Nephron progenitor cell (in vitro differentiated cells): ENCODE results near the gene SPRY2.

Experiments
- DNase-seq: peaks from one replicate; pipeline ENCODE4 v3.0.0; 2021
- H3K27ac Mint-ChIP-seq: 2 replicates; pipeline ENCODE4 v1.8.0; 2021; ENCODE audit warnings: mild to moderate bottlenecking, moderate library complexity, mixed read lengths
- H3K27me3 Mint-ChIP-seq: 2 replicates; pipeline ENCODE4 v1.8.0; 2021; ENCODE audit warnings: mild to moderate bottlenecking, low read depth, mixed read lengths; ENCODE audit not compliant: poor library complexity
- H3K36me3 Mint-ChIP-seq: 2 replicates; pipeline ENCODE4 v1.8.0; 2021; ENCODE audit warnings: low read depth, mixed read lengths
- H3K4me1 Mint-ChIP-seq: 2 replicates; pipeline ENCODE4 v1.8.0; 2021; ENCODE audit warnings: mixed read lengths
- H3K4me3 Mint-ChIP-seq: 2 replicates; pipeline ENCODE4 v1.8.0; 2021; ENCODE audit warnings: mild to moderate bottlenecking, moderate library complexity, mixed read lengths
- H3K9me3 Mint-ChIP-seq: 2 replicates; pipeline ENCODE4 v1.8.0; 2021; ENCODE audit warnings: mild to moderate bottlenecking, moderate library complexity, mixed read lengths
- TF ChIP-seq, protein P1 (sequence below): fragments of 200-600 bp; sonication (generic); IDR thresholded peaks from 2 replicates; pipeline ENCODE4 v1.5.0; 2021; ENCODE audit warnings: antibody characterized with exemption

SPRY2 gene

GRCh38 chr13:80371840-80372509 lies 31.0 kb upstream of the SPRY2 start:
- Mint-ChIP-seq H3K36me3 (peaks cover 8% of the 10 kb centered on the region), H3K4me3 (no peak overlapping the region), H3K27me3 (no peaks in the 10 kb centered on the region), H3K9me3 (peaks cover 9% of the 10 kb centered on the region), H3K27ac (no peak overlapping the region), H3K4me1 (peaks cover 21% of the 10 kb centered on the region)
- TF ChIP-seq, protein P1, sequence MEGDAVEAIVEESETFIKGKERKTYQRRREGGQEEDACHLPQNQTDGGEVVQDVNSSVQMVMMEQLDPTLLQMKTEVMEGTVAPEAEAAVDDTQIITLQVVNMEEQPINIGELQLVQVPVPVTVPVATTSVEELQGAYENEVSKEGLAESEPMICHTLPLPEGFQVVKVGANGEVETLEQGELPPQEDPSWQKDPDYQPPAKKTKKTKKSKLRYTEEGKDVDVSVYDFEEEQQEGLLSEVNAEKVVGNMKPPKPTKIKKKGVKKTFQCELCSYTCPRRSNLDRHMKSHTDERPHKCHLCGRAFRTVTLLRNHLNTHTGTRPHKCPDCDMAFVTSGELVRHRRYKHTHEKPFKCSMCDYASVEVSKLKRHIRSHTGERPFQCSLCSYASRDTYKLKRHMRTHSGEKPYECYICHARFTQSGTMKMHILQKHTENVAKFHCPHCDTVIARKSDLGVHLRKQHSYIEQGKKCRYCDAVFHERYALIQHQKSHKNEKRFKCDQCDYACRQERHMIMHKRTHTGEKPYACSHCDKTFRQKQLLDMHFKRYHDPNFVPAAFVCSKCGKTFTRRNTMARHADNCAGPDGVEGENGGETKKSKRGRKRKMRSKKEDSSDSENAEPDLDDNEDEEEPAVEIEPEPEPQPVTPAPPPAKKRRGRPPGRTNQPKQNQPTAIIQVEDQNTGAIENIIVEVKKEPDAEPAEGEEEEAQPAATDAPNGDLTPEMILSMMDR, result no peak
- no peak for DNase-seq

DNA sequence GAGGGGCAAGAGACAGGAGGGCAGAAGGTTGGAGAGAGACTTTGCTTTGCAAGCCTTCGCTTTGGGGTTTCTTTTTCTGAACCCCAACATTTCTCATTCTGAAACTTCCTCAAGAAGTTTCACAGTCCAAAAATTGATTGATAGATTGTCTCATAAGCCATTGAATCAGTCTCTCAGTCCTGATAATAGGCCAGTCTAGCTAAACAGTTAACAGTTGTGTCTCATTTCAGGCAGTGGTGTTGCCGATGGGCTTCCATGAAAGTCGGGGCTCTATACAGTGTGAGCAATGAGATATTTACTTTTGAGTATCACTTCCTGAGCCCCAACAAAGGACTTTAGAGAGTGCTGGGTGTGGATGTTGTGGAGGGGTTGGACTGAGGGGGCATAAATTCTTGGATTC lies 26.5 kb upstream of the SPRY2 start:
- H3K36me3 Mint-ChIP-seq, result peaks cover 12% of the 10 kb centered on the region
- TF ChIP-seq, protein P1, result no peak

GRCh38 chr13:80363890-80364503 lies 23.1 kb upstream of the SPRY2 start:
- TF ChIP-seq, protein P1, result peak; percentile 86
- Mint-ChIP-seq H3K4me3 (no peak overlapping the region), H3K27me3 (no peaks in the 10 kb centered on the region), H3K36me3 (peaks cover 12% of the 10 kb centered on the region), H3K4me1 (peaks cover 68% of the 10 kb centered on the region), H3K27ac (no peak overlapping the region), H3K9me3 (peaks cover 13% of the 10 kb centered on the region)
- DNase-seq, result no peak

More for the DNA sequence above, 26.5 kb upstream of the SPRY2 start:
- H3K27ac Mint-ChIP-seq, result peak overlapping the region; percentile 97
- no peak overlapping the region for H3K4me3 Mint-ChIP-seq
- peaks cover 13% of the 10 kb centered on the region for H3K9me3 Mint-ChIP-seq
- H3K27me3 Mint-ChIP-seq, result no peaks in the 10 kb centered on the region
- DNase-seq, result no peak
- H3K4me1 Mint-ChIP-seq, result peaks cover 45% of the 10 kb centered on the region

- peaks cover 8% of the 10 kb centered on the region for H3K36me3 Mint-ChIP-seq
- DNase-seq, result no peak
- H3K4me3 Mint-ChIP-seq, result no peak overlapping the region
- no peaks in the 10 kb centered on the region for H3K27me3 Mint-ChIP-seq
- peaks cover 62% of the 10 kb centered on the region for H3K4me1 Mint-ChIP-seq
- H3K27ac Mint-ChIP-seq, result peak overlapping the region; percentile 98
- TF ChIP-seq, protein P1, result no peak
- peaks cover 9% of the 10 kb centered on the region for H3K9me3 Mint-ChIP-seq
Measured at GRCh38 chr13:80362481-80362880, 21.6 kb upstream of the SPRY2 start.

DNA sequence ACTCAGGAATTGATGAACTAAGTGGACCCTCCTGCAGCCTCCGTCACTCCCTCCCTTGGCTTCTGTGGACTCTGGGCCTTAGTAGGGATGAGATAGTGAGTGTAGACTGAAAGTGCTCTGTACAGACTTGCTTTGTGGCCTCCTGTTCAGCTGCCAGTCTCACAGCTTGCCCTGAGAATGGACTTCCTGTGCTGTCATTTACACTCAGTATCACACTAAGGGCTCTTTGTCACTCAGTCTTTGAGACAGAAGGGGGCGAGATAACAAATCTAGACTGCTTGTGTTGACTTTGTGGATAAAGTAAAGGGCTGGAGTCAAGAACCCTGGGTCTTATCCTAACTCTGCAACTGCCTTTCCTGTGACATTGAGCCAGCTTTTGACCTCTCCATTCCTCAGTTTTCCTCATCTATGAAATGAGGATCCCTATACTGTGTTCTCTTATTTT lies 21.0 kb upstream of the SPRY2 start:
- peaks cover 60% of the 10 kb centered on the region for H3K4me1 Mint-ChIP-seq
- DNase-seq, result peak; percentile 5
- peaks cover 4% of the 10 kb centered on the region for H3K36me3 Mint-ChIP-seq
- peaks cover 5% of the 10 kb centered on the region for H3K9me3 Mint-ChIP-seq
- H3K27me3 Mint-ChIP-seq, result no peaks in the 10 kb centered on the region
- H3K27ac Mint-ChIP-seq, result peak overlapping the region; percentile 98
- H3K4me3 Mint-ChIP-seq, result peak overlapping the region; percentile 48
- TF ChIP-seq, protein P1, result no peak

- H3K27ac Mint-ChIP-seq, result no peak overlapping the region
- TF ChIP-seq, protein P1, result no peak
- peaks cover 63% of the 10 kb centered on the region for H3K4me1 Mint-ChIP-seq
- no peak overlapping the region for H3K4me3 Mint-ChIP-seq
- H3K27me3 Mint-ChIP-seq, result no peaks in the 10 kb centered on the region
- no peak for DNase-seq
- H3K36me3 Mint-ChIP-seq, result peaks cover 7% of the 10 kb centered on the region
- H3K9me3 Mint-ChIP-seq, result peaks cover 11% of the 10 kb centered on the region
Measured at GRCh38 chr13:80361298-80361697, 20.4 kb upstream of the SPRY2 start.
